HG03095 (cell line): ENCODE results near the gene CAMTA1.
"Not testable (repeated sequence)": the region's sequence is repeated elsewhere in the genome, so short reads cannot be mapped to it uniquely, and the experiment has no call there.

Experiments
- ATAC-seq: cut with Tn5 transposase; IDR thresholded peaks from one replicate; pipeline ENCODE4 v1.9.1; 2021; ENCODE audit warnings: moderate library complexity; ENCODE audit not compliant: unreplicated experiment

CAMTA1 gene

DNA sequence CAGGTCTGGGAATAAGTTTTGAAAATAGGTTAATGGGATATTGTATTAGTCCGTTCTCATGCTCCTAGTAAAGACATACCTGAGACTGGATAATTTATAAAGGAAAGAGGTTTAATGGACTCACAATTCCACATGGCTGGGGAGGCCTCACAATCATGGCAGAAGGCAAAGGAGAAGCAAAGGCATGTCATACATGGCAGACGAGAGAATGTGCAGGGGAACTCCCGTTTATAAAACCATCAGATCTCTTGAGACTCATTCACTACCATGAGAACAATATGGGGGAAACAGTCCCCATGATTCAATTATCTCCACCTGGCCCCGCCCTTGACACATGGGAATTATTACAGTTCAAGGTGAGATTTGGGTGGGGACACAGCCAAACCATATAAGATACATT, 60.5 kb downstream of the CAMTA1 start:
- ATAC-seq: not testable (repeated sequence)

DNA sequence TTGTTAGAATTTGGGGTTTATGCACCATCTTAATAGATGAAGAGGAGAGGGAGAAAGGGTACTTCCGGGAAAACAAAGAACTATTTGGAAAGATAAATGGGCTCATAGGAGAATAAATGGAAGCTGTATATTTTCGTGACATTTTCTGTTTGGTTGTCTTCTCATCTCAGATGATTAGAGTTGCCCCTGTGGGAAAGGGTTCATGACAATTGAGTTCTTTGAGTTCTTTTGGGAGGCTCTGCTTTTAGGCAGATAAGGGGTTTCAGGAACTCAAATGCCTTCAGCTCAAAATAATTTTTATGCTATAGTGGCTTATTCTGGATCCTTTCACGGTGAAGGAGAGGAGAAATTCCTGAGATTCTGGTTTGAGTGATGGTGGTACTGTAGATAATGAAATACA, 63.6 kb downstream of the CAMTA1 start:
- ATAC-seq: no peak

DNA sequence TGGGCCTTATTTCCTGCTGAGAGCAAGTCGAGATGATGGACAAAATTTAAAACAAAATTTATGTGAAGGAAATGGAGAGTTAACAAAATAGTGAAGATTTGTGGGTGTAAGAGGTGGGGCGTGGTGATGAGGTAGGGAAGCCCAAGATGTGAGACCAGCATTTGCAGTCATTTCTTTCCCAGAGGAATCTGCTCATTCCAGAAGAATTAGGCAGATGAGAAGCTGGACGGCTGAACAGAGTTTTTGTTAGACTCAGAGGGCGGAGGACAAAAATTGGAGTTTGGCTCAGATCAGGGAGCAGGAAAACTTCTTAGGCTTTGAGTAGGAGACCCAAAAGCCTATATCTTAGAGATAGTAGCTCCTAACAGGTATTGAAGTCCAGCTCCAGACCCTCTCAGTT, 65.3 kb downstream of the CAMTA1 start:
- no peak for ATAC-seq

DNA sequence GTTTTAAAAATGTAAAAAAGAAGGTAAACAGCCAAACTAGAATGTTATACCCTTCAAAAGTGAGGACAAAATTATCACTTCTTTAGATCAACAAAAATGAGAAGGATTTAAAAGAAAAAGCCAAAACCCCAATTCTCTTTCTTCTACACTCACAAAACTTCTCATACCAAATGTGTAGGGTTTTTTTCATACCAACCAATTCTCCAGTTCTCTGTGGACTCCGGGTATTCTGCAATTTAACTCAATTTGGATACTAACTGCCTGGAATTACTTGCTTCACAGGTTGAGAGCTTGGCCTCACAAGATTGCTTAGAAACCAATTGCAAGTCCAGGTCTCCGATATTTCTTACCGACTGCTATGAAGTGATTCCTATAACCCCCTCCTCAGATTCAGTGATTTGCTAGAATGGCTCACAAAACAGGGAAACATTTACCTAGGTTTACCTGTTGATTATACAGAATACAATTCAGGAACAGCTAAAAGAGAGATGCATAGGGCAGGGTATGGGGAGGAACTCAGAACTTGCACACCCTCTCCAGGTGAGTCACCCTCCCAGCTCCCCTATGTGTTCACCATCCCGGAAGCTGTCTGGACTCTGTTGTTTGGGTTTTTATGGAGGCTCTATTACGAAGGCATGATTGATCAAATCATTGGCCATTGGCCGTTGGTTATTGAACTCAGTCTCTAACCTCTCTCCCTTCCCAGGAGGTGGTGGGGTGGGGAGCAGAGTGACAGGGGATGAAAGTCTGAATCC, 67.1 kb downstream of the CAMTA1 start:
- no peak for ATAC-seq

DNA sequence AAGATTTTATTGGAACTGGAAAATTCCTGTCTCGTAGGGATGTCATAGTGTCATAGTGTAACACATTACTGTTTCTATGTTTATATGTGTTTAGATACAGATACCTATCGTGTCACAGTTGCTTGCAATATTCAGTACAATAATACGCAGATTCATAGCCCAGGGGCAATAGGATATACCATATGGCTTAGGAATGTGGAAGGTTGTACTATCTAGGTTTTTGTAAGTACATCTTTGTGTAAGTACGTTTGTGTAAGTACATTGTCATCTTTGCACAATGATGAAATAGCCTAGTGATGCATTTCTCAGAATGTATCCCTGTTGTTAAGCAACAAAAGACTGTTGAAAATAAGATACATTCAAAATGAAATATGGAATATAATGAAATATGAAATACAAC, 68.9 kb downstream of the CAMTA1 start:
- ATAC-seq: no peak

DNA sequence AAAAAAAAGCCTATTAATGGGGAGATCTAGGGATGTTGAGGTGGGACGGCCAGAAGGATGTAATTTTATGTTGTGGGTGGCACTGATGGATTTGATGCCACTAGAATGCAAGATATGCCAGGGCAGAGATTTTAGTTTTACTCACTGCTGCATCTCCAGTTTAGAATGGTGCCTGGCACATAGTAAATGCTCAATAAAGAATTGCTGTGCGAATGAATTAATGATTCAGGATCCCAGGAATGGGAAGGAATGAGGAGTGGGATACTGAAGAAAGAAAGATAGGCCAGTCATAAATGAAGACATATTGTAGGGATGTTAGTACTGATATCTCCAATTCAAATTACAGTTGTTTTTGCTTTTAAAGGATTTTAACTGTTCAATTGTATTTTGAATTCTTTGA, 72.6 kb downstream of the CAMTA1 start:
- no peak for ATAC-seq

DNA sequence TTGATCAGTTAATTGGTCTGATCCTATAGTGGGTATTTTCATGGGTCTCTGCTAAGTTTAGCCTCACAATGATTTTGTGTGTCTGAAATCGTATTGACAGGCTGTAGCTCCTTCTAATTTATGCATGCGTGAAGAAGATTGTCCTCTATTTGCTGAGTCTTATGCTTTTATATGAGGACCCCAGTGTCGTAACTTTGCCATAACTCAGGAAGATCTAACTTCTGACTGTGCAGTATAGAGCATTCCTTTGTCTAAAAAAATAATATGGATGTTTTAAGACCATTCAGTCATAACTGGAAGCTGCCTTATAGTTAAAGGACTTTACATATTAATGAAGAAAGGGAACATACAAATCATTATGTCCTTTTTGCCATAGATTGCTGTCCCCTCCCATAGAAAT, 73.3 kb downstream of the CAMTA1 start:
- no peak for ATAC-seq

DNA sequence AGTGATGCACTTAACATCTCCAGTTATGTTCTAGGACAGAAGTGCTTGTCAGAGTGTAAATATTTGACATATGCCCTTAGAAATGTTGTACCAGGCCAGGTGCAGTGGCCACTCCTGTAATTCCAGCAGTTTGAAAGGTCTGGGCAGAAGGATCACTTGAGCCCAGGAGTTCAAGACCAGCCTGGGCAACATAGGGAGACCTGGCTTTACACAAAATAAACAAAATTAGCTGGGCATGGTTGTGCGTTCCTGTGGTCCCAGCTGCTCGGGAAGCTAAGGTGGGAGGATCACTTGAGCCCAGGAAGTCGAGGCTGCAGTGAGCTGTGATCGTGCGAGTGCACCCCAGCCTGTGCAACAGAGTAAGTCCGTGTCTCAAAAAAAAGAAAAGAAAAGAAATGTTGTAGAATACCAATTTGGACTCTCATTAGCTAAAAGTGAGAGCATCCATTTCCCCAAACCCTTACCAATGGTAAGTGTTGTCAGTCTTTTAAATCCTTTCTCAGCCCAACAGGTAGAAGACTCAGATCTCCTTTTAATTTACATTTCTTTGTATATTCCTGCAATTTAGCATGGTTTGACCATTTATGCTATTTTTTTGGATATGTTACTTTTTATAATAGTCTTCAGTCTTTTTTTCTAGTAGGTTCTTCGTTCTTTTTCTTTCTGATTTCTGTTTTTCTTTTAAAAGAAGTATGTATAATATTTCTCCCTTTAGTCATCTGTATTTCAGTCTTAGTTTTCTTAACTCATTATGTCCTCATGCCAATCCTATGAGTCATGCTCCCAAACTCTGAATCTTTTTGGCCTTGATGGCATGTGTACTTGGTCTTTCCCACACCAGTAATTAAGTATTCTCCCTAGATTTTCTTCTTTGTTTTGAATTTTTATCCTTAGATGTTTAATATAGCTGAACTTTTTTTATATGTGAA, 74.4 kb downstream of the CAMTA1 start:
- ATAC-seq: no peak

DNA sequence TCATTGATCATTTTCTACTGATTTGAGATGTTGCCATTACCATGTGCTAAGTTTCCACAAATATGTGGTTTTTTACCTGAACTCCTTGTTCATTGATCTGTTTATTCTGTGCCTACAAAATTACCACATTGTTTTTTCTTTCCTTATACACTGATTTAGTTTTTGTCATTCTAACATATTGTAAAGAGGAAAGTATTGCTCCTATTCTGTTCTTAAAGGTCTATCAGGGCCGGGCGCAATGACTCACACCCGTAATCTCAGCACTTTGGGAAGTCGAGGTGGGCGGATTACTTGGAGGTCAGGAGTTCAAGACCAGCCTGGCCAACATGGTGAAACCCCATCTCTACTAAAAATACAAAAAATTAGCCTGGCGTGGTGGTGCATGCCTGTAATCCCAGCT, 75.1 kb downstream of the CAMTA1 start:
- no peak for ATAC-seq

DNA sequence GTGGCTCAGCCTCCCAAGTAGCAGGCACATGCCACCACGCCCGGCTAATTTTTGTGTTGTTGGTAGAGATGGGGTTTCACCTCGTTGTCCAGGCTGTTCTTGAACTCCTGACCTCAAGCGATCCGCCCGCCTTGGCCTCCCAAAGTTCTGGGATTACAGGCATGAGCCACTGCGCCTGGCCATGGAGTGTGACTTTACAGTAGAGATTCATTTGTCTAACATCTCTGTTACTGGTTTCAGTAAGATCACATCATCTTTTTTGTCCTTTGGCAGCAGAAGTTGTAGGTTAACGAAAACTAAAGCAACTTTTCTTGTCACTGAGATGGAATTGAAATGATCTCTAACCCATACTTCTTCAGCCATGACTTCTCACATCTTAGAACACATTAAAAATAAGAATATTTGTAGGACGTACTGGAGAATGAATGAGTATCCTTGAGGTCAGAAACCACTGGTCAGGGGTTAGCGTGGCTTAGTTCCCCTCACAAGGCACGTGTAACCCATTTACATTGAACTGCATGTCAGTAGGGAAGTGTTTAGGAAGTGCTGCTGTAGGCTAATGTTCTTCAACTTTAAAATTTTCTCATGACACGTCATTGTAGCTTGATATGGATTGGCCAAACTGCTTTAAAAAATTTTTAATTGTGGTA, 75.9 kb downstream of the CAMTA1 start:
- ATAC-seq: peak; percentile 60

DNA sequence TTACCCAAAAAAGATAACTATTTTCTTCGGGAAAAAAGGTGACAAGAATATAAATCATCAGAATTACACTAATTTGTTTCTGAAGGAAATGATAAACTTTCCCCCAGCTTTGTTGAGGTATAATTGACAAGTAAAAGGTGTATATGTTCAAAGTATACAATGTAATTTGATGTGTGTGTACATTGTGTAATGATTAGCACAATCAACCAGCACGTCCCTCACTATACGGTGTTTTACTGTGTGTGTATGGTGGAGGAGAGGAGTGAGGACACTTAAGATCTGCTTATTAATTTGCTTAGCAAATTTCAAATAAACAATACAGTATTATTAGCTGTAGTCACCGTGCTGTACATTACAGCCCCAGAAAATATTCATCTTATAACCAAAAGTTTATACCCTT, 77.7 kb downstream of the CAMTA1 start:
- ATAC-seq: no peak

DNA sequence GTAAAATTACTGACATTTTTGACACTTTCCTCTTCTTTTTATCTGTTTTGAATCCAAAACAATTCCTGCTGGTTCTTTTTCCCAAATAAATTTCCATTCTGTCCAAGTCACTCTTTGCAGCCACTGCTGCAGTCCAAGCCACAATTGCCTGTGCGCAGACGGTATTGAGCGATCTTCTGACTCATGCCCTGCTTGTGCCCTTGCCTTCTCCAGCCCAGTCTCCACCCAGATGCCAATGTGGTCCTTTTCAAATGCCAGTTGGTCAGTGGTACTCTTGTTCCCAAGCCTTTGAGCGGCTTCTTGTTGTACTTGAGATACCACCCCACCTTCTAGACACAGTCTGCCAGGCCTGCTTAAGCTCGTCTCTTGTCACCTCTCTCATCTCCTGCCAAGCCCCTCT, 78.9 kb downstream of the CAMTA1 start:
- no peak for ATAC-seq

DNA sequence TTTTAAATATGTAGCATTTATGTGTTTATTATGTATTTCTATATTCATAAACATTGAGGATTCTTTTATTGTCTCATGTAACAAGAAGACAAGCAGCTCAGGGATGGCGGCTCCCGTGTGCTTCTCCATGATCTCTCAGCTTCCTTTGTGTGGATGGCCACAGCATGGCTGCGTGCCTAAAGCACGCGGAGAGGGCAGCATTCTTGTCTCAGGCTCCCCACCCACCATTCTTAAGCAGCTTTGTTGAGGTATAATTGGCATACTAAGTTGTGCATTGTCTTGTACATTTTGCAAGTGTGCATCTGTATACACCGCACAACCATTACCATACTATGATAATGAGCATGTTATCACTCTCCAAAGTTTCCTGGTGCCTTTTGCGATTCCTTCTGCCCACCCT, 81.6 kb downstream of the CAMTA1 start:
- ATAC-seq: no peak

DNA sequence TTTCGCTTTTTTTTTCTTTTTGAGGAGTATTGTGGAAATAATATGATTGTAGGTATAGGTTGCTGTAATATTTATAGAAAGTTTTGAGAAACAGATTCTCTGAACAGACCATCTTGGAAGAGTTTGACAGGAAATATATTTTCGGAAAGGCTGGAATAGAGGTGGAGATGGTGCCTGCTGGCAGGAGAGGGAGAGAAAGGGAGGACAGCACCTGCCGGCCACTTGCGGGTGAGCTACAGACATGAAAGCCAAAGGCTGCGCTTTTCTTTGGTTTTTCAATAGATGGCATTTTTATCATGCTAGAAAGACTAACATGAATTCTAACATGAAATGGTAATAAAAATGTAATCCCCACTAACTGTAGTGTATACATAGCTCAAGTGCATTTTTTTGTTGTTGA, 82.1 kb downstream of the CAMTA1 start:
- ATAC-seq: no peak

DNA sequence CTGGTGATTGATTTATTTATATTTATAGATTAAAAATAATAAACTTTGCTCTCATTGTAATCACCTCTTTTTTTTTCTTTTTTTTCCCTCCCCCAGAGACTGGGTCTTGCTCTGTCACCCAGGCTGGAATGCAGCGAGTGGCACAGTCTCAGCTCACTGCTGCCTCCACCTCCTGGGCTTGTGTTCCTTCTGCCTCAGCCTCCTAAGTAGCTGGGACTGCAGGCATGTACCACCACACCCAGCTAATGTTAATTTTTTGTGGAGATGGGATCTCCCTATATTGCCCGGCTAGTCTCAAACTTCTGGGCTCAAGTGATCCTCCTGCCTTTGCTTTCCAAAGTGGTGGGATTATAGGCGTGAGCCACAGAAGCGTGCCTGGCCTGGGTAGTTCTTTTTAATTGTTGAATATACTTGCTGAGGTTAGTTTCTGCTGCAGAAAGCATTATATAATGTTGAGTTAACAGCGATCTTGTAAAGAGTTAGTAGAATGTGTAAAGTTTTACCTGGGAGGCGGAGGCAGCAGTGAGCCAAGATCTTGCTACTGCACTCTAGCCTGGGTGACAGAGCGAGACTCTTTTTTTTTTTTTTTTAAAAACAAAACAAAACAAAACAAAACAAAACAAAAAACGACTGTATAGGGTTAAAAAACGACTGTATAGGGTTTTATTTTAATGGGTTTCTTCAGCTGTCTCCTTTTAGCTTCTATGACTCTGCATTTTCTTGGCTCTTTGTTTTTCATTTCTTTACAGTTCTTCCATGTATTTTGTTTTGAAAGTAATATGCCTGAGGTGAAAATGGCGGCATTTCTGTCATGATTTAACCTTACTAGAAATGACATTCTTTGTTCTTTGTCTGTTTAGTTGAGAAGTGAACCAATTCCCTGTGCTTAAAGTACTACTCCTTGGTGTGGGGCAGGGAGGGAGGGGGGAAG, 82.7 kb downstream of the CAMTA1 start:
- no peak for ATAC-seq

DNA sequence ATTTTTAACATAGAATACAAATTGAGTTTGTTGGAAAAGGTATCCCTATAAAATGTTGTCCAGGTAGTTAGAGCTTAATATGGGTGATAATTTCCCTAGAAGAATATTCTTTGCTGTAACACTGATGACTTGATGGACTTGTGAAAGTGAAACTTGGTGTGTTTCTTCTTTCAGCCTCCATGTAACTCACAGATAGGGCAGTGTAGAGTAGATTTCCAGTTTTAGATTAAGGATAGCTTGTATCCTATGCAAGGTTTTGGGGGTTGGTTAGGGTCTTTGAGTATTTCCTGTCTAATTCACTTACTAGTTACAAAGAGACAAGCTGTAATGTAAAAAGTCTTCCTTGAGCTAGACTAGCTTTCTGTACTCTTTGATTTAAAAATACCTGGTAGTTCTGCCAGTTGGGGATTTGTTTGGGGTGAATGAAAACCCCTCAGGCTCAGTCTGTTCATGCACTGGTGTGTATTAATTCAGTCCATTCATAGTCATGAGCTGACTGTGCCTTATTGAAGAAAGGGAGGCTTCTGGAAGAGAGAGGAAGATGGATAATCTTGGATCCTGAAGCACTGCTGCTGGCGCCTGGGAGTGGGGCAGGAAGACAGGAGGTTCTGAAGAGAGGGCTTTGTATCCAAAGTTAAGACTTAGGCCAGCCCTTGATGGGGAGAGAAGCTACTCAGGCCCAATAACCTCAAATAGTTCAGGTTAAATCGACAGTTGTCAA, 83.6 kb downstream of the CAMTA1 start:
- ATAC-seq: no peak

DNA sequence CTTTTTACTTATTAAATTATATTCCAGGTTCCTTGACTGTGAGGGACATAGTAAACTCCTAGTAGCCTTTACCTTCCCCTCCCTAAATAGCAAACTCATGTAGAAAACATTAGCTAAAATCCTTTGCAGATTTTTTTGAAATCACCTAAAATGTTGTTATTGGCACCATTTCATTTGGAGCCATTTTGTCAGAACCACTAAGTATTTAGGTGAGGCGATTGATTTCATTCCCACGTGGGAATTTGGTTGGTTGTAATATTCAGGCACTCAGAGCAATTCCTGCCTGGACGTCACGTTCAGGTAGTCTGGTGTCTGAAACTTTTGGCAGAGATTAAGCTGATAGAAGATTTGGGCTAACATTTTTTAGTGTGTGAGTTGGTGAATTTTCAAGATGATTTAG, 84.3 kb downstream of the CAMTA1 start:
- no peak for ATAC-seq

DNA sequence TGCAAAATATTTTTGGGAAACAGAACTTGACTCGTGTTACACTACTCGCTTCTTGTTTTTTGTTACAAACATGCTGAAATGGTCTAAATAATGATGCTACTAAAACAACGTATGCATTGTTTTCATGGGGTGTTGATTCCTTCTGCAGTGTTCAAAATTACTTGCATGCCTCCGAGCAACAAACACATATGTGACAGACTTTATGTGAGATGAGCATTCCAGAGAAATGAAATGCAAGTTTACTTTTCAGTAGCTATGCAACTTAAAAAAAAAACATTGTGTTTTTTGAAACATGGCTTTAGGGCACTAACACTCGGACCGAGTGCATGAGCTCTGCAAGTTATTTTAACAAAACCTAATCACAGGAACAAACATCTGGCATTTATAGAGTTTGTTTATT, 84.8 kb downstream of the CAMTA1 start:
- ATAC-seq: no peak

DNA sequence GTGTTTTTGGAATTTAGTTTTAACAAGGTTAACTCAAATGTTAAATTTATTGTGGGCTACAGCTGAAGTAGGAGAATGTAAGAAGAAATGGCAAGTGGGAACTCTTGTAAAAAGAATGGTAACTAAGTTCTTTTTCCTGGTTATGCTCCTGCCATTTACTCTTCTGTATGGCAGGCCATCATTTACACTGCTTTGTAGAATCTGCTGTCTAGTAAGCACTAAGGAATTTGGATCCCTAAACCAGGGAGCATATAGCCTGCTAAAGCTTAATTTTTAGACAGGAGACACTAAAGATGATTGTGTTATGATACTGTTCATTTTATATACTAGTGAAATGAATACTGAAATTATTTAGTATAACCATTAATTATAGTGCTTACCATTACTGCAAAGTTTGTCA, 85.3 kb downstream of the CAMTA1 start:
- no peak for ATAC-seq
